WTC11 (cell line): ENCODE data around the gene TCOF1. TPM values are rescaled to one million over a fixed set of nuclear protein-coding genes. Genes with fewer than 3 reads are reported as not detected.

ENCODE experiments used
- ATAC-seq: fragments of 200-7000 bp; cut with Tn5 transposase; 2 replicates; pipeline ENCODE4 v1.10.0; 2021; ENCODE audit warnings: mild to moderate bottlenecking, moderate library complexity
- CTCF ChIA-PET: fragments of 300-600 bp; sonication (Branson Sonifier 250); formaldehyde crosslinking; loops from one replicate; lab custom pipeline; 2021; ENCODE audit warnings: antibody characterized with exemption; lab: Charles Lee
- POLR2A ChIA-PET: fragments of 350-600 bp; sonication (Branson Sonifier 250); formaldehyde crosslinking; loops from one replicate; lab custom pipeline; 2021; ENCODE audit warnings: antibody characterized with exemption; lab: Charles Lee
- DNase-seq: peaks from one replicate; pipeline ENCODE4 v3.0.0; 2021; ENCODE audit warnings: low spot score
- H3K27ac Mint-ChIP-seq: 2 replicates; pipeline ENCODE4 v1.8.0; 2021; ENCODE audit warnings: mixed read lengths
- H3K27me3 Mint-ChIP-seq: 2 replicates; pipeline ENCODE4 v1.8.0; 2021; ENCODE audit warnings: low read depth, mild to moderate bottlenecking, moderate library complexity, mixed read lengths
- H3K36me3 Mint-ChIP-seq: 2 replicates; pipeline ENCODE4 v1.8.0; 2021; ENCODE audit warnings: mixed read lengths
- H3K4me1 Mint-ChIP-seq: 2 replicates; pipeline ENCODE4 v1.8.0; 2022; ENCODE audit warnings: mixed read lengths
- H3K4me3 Mint-ChIP-seq: 2 replicates; pipeline ENCODE4 v1.8.0; 2021; ENCODE audit warnings: mild to moderate bottlenecking, moderate library complexity, mixed read lengths
- H3K9me3 Mint-ChIP-seq: 2 replicates; pipeline ENCODE4 v1.8.0; 2021; ENCODE audit warnings: mixed read lengths
- AFF4 ChIP-seq: sonication (generic); formaldehyde crosslinking; IDR thresholded peaks from 2 replicates; pipeline ENCODE4 v1.8.1; 2023; ENCODE audit warnings: mild to moderate bottlenecking, missing genetic modification reagents, borderline replicate concordance
- ATF1 ChIP-seq: sonication (generic); formaldehyde crosslinking; IDR thresholded peaks from 2 replicates; pipeline ENCODE4 v1.8.1; 2023; ENCODE audit warnings: mild to moderate bottlenecking, moderate library complexity, missing genetic modification reagents
- ATF2 ChIP-seq: sonication (generic); formaldehyde crosslinking; IDR thresholded peaks from 2 replicates; pipeline ENCODE4 v1.8.1; 2022; ENCODE audit warnings: low read depth, missing genetic modification reagents, borderline replicate concordance
- ELF4 ChIP-seq: sonication (generic); formaldehyde crosslinking; IDR thresholded peaks from 2 replicates; pipeline ENCODE4 v1.8.1; 2022; ENCODE audit warnings: low read depth, mild to moderate bottlenecking, moderate library complexity, missing genetic modification reagents
- FOXP1 ChIP-seq: sonication (generic); formaldehyde crosslinking; IDR thresholded peaks from 2 replicates; pipeline ENCODE4 v1.8.0; 2022; ENCODE audit warnings: missing genetic modification reagents, mild to moderate bottlenecking, moderate library complexity, borderline replicate concordance
- IRF2 ChIP-seq: sonication (generic); formaldehyde crosslinking; IDR thresholded peaks from 2 replicates; pipeline ENCODE4 v1.8.0; 2022; ENCODE audit warnings: low read depth, missing genetic modification reagents, borderline replicate concordance
- PREB ChIP-seq: sonication (generic); formaldehyde crosslinking; IDR thresholded peaks from 2 replicates; pipeline ENCODE4 v1.8.1; 2022; ENCODE audit warnings: mild to moderate bottlenecking, missing genetic modification reagents, moderate library complexity, borderline replicate concordance
- TP53 ChIP-seq: sonication (generic); formaldehyde crosslinking; IDR thresholded peaks from 2 replicates; pipeline ENCODE4 v1.8.1; 2023; ENCODE audit warnings: mild to moderate bottlenecking, missing genetic modification reagents
- ZNF138 ChIP-seq: sonication (generic); formaldehyde crosslinking; conservative IDR thresholded peaks from 2 replicates; pipeline ENCODE4 v1.8.1; 2022; ENCODE audit warnings: mild to moderate bottlenecking, moderate library complexity, missing genetic modification reagents
- ZNF416 ChIP-seq: fragments of 250-450 bp; sonication (Bioruptor Pico); IDR thresholded peaks from 2 replicates; pipeline ENCODE4 v1.9.0; 2021; ENCODE audit warnings: mild to moderate bottlenecking, inconsistent platforms
- total RNA-seq: library from RNA; stranded (reverse); gene quantifications from 3 replicates; pipeline ENCODE4 v1.2.3, GENCODE V29; 2021
- TF ChIP-seq, protein P1 (sequence below): sonication (generic); formaldehyde crosslinking; IDR thresholded peaks from 2 replicates; pipeline ENCODE4 v1.8.1; 2023; ENCODE audit warnings: mild to moderate bottlenecking, missing genetic modification reagents, moderate library complexity
- TF ChIP-seq, protein P2 (sequence below): fragments of 250-450 bp; sonication (Bioruptor Pico); IDR thresholded peaks from 2 replicates; pipeline ENCODE4 v1.9.0; 2021; ENCODE audit warnings: moderate library complexity, mild to moderate bottlenecking, inconsistent platforms, borderline replicate concordance

TCOF1 gene
- total RNA-seq, 1 experiment from 2014 or later, result 174 TPM

GRCh38 chr5:150401376-150402228, 44.1 kb downstream of the TCOF1 start:
- peaks cover 37% of the 10 kb centered on the region for H3K36me3 Mint-ChIP-seq
- ATAC-seq (no peak), DNase-seq (no peak)
- no peak overlapping the region for H3K4me3 Mint-ChIP-seq
- no peaks in the 10 kb centered on the region for H3K27me3 Mint-ChIP-seq
- no peaks in the 10 kb centered on the region for H3K4me1 Mint-ChIP-seq
- H3K27ac Mint-ChIP-seq, result no peak overlapping the region
- CTCF ChIA-PET, result interaction anchor here (1.3 to 4.6 kb wide), 2 partner anchors 10 to 35 kb away, joined by 6 to 41 read pairs; partner anchors contain the start of gene CD74
- H3K9me3 Mint-ChIP-seq, result no peaks in the 10 kb centered on the region
- POLR2A ChIA-PET, result no interaction called here
- TF ChIP-seq, protein P1, sequence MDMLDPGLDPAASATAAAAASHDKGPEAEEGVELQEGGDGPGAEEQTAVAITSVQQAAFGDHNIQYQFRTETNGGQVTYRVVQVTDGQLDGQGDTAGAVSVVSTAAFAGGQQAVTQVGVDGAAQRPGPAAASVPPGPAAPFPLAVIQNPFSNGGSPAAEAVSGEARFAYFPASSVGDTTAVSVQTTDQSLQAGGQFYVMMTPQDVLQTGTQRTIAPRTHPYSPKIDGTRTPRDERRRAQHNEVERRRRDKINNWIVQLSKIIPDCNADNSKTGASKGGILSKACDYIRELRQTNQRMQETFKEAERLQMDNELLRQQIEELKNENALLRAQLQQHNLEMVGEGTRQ, result no peak
- TF ChIP-seq AFF4 (CRISPR knock-in tag), result no peak

- Mint-ChIP-seq H3K27me3 (no peaks in the 10 kb centered on the region), H3K4me3 (no peak overlapping the region), H3K27ac (no peak overlapping the region; the same call in 1 of the 2 replicates), H3K9me3 (no peaks in the 10 kb centered on the region)
- CTCF ChIA-PET, result interaction anchor here (1.3 to 1.4 kb wide), 2 partner anchors 34 to 37 kb away, joined by 3 to 6 read pairs; no protein-coding TSS in a partner anchor
- POLR2A ChIA-PET, result no interaction called here
- TF ChIP-seq, protein P2, sequence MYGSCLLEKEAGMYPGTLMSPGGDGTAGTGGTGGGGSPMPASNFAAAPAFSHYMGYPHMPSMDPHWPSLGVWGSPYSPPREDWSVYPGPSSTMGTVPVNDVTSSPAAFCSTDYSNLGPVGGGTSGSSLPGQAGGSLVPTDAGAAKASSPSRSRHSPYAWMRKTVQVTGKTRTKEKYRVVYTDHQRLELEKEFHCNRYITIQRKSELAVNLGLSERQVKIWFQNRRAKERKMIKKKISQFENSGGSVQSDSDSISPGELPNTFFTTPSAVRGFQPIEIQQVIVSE (CRISPR knock-in tag), result no peak
- no peak for TF ChIP-seq ELF4 (CRISPR knock-in tag)
- no peak for TF ChIP-seq IRF2 (CRISPR knock-in tag)
- TF ChIP-seq ATF1, result no peak
- no peak for TF ChIP-seq TP53 (CRISPR knock-in tag)
- TF ChIP-seq ZNF138 (CRISPR knock-in tag), result no peak
- no peak for TF ChIP-seq FOXP1 (CRISPR knock-in tag)
- no peak for TF ChIP-seq ATF2
- no peak for TF ChIP-seq ZNF416 (CRISPR knock-in tag)
- TF ChIP-seq PREB (CRISPR knock-in tag), result no peak
- TF ChIP-seq, all 79 proteins: peak for 0
- peaks cover 34% of the 10 kb centered on the region for H3K36me3 Mint-ChIP-seq
- ATAC-seq, result no peak
- H3K4me1 Mint-ChIP-seq, result no peaks in the 10 kb centered on the region
- no peak for DNase-seq
Observed at GRCh38 chr5:150402229-150402773, 44.8 kb downstream of the TCOF1 start.
